ENCODE results near the gene TAF8. TPM values are rescaled to one million over a fixed set of nuclear protein-coding genes. Genes with fewer than 3 reads are reported as not detected.

Gene TAF8
- total RNA-seq, 1 experiment from 2014 or later: 38.4 TPM

DNA sequence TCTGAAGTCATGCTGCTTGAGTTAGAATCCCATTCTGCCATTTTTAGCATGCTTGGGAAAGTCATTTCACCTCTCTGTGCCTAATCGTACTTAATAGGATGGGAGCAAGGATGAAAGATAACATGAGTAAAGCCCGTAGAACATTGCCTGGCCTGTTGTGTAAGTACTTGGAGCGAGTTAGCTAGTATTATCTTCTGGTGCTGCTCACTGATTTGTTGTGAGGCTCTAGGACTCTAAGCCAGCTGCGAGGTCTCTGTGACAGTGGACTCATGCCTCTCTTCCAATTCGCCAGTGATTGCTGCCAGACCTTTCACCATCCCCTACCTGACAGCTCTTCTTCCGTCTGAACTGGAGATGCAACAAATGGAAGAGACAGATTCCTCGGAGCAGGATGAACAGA, 17.8 kb downstream of the TAF8 start:
- no peak for DNase-seq
- no peaks in the 10 kb centered on the region for H3K79me2 ChIP-seq (ENCODE audit: low read depth)
- H3K27ac ChIP-seq: no peak overlapping the region
- peaks cover 11% of the 10 kb centered on the region for H3K36me3 ChIP-seq (ENCODE audit: low read depth)
- no peaks in the 10 kb centered on the region for H3F3A ChIP-seq (ENCODE audit: insufficient read depth, low read depth)
- H3K9me3 ChIP-seq (ENCODE audit: insufficient read depth, low read depth): no peaks in the 10 kb centered on the region
- H2AFZ ChIP-seq: no peak overlapping the region
- POLR2A ChIA-PET (ENCODE audit: unreplicated experiment): no interaction called here
- TF ChIP-seq EZH2 (IDR thresholded peaks at IDR 0.05; ENCODE audit: low read depth): no peak
- no peak for TF ChIP-seq CTCF (conservative IDR thresholded peaks at IDR 0.05)
- H3K4me2 ChIP-seq: no peak overlapping the region
- H3K9me2 ChIP-seq (ENCODE audit: insufficient read depth): no peaks in the 10 kb centered on the region
- CTCF ChIA-PET: no interaction called here
- no peaks in the 10 kb centered on the region for H4K20me1 ChIP-seq (ENCODE audit: insufficient read depth)
- H3K4me1 ChIP-seq (replicated peaks; ENCODE audit: insufficient read depth): no peaks in the 10 kb centered on the region
- H3K27me3 ChIP-seq (ENCODE audit: insufficient read depth, low read depth): no peaks in the 10 kb centered on the region
- no TSS peak for BruUV-seq (replicated peaks)
- H3K4me3 ChIP-seq: no peak overlapping the region
- intact Hi-C loops (cut with micrococcal nuclease; ENCODE audit: unreplicated experiment): no loop called here

DNA sequence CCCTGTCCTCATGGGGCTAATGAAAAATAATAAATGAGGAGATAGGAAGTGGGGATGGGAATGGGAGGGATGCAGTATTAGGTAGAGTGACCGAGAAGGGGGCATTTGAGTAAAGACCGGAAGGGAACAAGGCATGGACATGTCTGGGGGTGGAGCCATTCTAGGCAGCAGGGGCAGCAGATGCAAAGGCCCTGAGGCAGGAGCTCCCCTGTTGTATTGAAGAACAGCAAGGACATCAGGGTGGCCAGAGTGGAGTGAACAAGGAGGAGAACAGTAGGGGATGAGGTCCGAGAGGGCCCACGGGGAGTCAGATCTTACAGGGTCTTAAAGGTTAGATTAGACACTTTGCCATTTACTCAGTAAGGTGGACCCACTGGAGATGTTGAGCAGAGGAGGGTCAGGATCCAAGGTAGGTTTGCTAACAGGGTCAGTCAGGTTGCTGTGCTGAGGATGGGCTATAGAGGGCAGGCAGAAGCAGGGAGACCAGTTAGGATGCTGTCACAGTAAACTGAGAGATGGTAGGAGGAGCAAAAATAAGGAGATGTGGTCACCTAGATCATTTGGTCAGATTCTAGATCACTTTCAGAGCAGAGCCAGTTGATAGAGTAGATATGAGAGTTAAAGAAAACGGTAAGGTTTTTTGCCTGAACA, 18.7 kb downstream of the TAF8 start:
- no peak overlapping the region for H3K4me3 ChIP-seq
- no peaks in the 10 kb centered on the region for H3K4me1 ChIP-seq (replicated peaks; ENCODE audit: insufficient read depth)
- H4K20me1 ChIP-seq (ENCODE audit: insufficient read depth): no peaks in the 10 kb centered on the region
- no peaks in the 10 kb centered on the region for H3K9me2 ChIP-seq (ENCODE audit: insufficient read depth)
- intact Hi-C loops (cut with micrococcal nuclease; ENCODE audit: unreplicated experiment): no loop called here
- H3K9me3 ChIP-seq (ENCODE audit: insufficient read depth, low read depth): no peaks in the 10 kb centered on the region
- H3K36me3 ChIP-seq (ENCODE audit: low read depth): peaks cover 11% of the 10 kb centered on the region
- POLR2A ChIA-PET (ENCODE audit: unreplicated experiment): no interaction called here
- CTCF ChIA-PET: no interaction called here
- no peaks in the 10 kb centered on the region for H3K79me2 ChIP-seq (ENCODE audit: low read depth)
- H3K4me2 ChIP-seq: no peak overlapping the region
- no peaks in the 10 kb centered on the region for H3F3A ChIP-seq (ENCODE audit: insufficient read depth, low read depth)
- TF ChIP-seq CTCF (conservative IDR thresholded peaks at IDR 0.05): no peak; the same call in 1 of the 2 replicates
- no peak for TF ChIP-seq EZH2 (IDR thresholded peaks at IDR 0.05; ENCODE audit: low read depth)
- no TSS peak for BruUV-seq (replicated peaks)
- H3K27me3 ChIP-seq (ENCODE audit: insufficient read depth, low read depth): no peaks in the 10 kb centered on the region
- DNase-seq: no peak
- no peak overlapping the region for H2AFZ ChIP-seq
- no peak overlapping the region for H3K27ac ChIP-seq

- H3K36me3 ChIP-seq (ENCODE audit: low read depth): peaks cover 11% of the 10 kb centered on the region
- intact Hi-C loops (cut with micrococcal nuclease; ENCODE audit: unreplicated experiment): loop anchor here (10.0 kb wide), 1 partner anchor 803 kb away; the partner anchor contains the start of gene RPL7L1
- CTCF ChIA-PET: interaction anchor here (0.6 kb wide), 1 partner anchor 66 kb away, joined by 4 read pairs; no protein-coding TSS in a partner anchor
- no peaks in the 10 kb centered on the region for H3K79me2 ChIP-seq (ENCODE audit: low read depth)
- H3K4me3 ChIP-seq: no peak overlapping the region
- no peak overlapping the region for H2AFZ ChIP-seq
- 0 out of 2 replicates have a peak, but pooled peaks cover 4% of the 10 kb centered on the region for H3K4me1 ChIP-seq (replicated peaks; ENCODE audit: insufficient read depth)
- no peak for TF ChIP-seq CTCF (conservative IDR thresholded peaks at IDR 0.05)
- TF ChIP-seq EZH2 (IDR thresholded peaks at IDR 0.05; ENCODE audit: low read depth): no peak
- no TSS peak for BruUV-seq (replicated peaks)
- peaks cover 8% of the 10 kb centered on the region; the same call in 1 of the 2 replicates for H3F3A ChIP-seq (ENCODE audit: insufficient read depth, low read depth)
- no peak for DNase-seq
- no peaks in the 10 kb centered on the region for H4K20me1 ChIP-seq (ENCODE audit: insufficient read depth)
- no peaks in the 10 kb centered on the region for H3K27me3 ChIP-seq (ENCODE audit: insufficient read depth, low read depth)
- H3K4me2 ChIP-seq: no peak overlapping the region
- H3K9me3 ChIP-seq (ENCODE audit: insufficient read depth, low read depth): no peaks in the 10 kb centered on the region
- POLR2A ChIA-PET (ENCODE audit: unreplicated experiment): no interaction called here
- H3K9me2 ChIP-seq (ENCODE audit: insufficient read depth): no peaks in the 10 kb centered on the region
- no peak overlapping the region for H3K27ac ChIP-seq
Observed at GRCh38 chr6:42071881-42072583, 21.7 kb downstream of the TAF8 start.

Data from PC-9 (cell line).